IMR-90 (cell line): ENCODE results near the gene KLHL12.

ENCODE experiments used
- CEBPB ChIP-seq: IDR thresholded peaks from 2 replicates; pipeline ENCODE4 v1.6.1; 2012; ENCODE audit warnings: low read depth, low read length, improper control_type of control experiment
- CHD1 ChIP-seq: IDR thresholded peaks from 2 replicates; pipeline ENCODE4 v1.6.1; 2012; ENCODE audit warnings: low read depth, low read length, improper control_type of control experiment
- CTCF ChIP-seq: conservative IDR thresholded peaks from 2 replicates; pipeline ENCODE4 v1.5.1; 2012; ENCODE audit warnings: mild to moderate bottlenecking, low read depth, low read length, improper control_type of control experiment
- FOS ChIP-seq: fragments of 150-350 bp; IDR thresholded peaks from 2 replicates; pipeline ENCODE4 v1.6.1; 2016; ENCODE audit warnings: low read depth, low read length
- MAFK ChIP-seq: IDR thresholded peaks from 2 replicates; pipeline ENCODE4 v1.6.1; 2012; ENCODE audit warnings: low read depth, low read length, improper control_type of control experiment
- MAZ ChIP-seq: IDR thresholded peaks from 2 replicates; pipeline ENCODE4 v1.6.1; 2012; ENCODE audit warnings: low read depth, mild to moderate bottlenecking, low read length, improper control_type of control experiment, moderate library complexity, borderline replicate concordance
- MXI1 ChIP-seq: IDR thresholded peaks from 2 replicates; pipeline ENCODE4 v1.6.1; 2012; ENCODE audit warnings: low read depth, mild to moderate bottlenecking, low read length, moderate library complexity, borderline replicate concordance
- POLR2A ChIP-seq: IDR thresholded peaks from 2 replicates; pipeline ENCODE4 v1.6.1; 2012; ENCODE audit warnings: mild to moderate bottlenecking, low read depth, low read length
- RAD21 ChIP-seq: IDR thresholded peaks from 2 replicates; pipeline ENCODE4 v1.6.1; 2012; ENCODE audit warnings: low read length, improper control_type of control experiment
- RCOR1 ChIP-seq: IDR thresholded peaks from 2 replicates; pipeline ENCODE4 v1.6.1; 2012; ENCODE audit warnings: mild to moderate bottlenecking, low read length, improper control_type of control experiment; ENCODE audit not compliant: insufficient replicate concordance
- RFX5 ChIP-seq: IDR thresholded peaks from 2 replicates; pipeline ENCODE4 v1.8.0; 2012; ENCODE audit warnings: low read depth, mild to moderate bottlenecking, low read length, moderate library complexity
- SMC3 ChIP-seq: fragments of 150-350 bp; IDR thresholded peaks from 2 replicates; pipeline ENCODE4 v1.6.1; 2016; ENCODE audit warnings: low read depth, mild to moderate bottlenecking, antibody characterized with exemption, low read length, moderate library complexity
- USF2 ChIP-seq: fragments of 150-350 bp; IDR thresholded peaks from 2 replicates; pipeline ENCODE4 v1.6.1; 2017; ENCODE audit warnings: mild to moderate bottlenecking, antibody characterized with exemption, low read length, low read depth

DNA sequence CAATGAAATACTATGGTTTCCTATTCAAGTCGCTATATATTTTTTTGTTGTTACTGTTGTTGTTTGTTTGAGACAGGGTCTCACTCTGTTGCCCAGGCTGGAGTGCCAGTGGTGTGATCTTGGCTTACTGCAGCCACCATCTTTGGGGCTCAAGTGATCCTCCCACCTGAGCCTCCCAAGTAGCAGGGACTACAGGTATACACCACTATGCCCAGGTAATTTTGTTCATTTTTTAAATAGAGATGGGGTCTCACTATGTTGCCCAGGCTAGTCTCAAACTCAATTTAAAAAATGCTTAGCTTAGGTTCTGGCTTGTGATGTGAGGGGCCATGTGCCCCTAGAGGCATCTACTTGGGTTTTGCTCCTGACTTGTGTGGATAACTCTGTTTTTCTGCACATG is 47.9 kb downstream of the KLHL12 start:
- TF ChIP-seq MAZ (no peak), CTCF (no peak), POLR2A (no peak), MXI1 (no peak), CEBPB (no peak), FOS (no peak), MAFK (no peak), CHD1 (no peak), RFX5 (no peak), USF2 (no peak), RAD21 (no peak), SMC3 (no peak), RCOR1 (no peak)
